ENCODE data around the gene CCL4. TPM values are rescaled to one million over a fixed set of nuclear protein-coding genes. Genes with fewer than 3 reads are reported as not detected.

CCL4 gene
- total RNA-seq, 1 donor from 2014 or later = not detected

DNA sequence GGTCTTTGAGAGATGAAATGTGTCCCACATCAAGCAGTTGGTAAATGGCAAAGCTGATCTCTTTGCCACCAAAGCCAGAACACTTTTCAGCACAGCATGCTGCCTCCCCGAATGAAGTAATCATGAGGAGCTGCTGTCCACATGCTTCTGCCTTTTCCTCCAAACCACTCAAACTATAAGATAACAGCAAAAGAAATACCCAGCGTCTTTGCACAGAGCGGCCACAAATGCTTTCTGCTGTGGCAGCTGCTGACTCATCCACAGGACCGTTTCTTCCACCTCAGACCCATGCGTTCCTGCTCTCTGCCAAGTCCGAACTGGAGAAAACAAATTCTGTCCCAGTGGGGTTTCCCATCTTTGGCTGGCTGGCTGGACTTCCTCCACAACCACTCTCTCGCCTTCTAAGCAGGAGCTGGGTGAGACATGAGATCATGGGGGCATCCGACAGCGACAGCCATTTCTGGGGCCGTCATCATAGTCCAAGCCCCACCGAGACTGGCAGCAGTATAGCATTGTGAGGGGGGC, 45.7 kb downstream of the CCL4 start:
- no peaks in the 10 kb centered on the region for H3K36me3 Mint-ChIP-seq
- no peak for DNase-seq (ENCODE audit: low spot score in 2 of 2, unreplicated experiment in 2 of 2)
- no peaks in the 10 kb centered on the region for H3K9me3 Mint-ChIP-seq
- H3K27ac Mint-ChIP-seq = no peak overlapping the region
- TF ChIP-seq, protein P1, sequence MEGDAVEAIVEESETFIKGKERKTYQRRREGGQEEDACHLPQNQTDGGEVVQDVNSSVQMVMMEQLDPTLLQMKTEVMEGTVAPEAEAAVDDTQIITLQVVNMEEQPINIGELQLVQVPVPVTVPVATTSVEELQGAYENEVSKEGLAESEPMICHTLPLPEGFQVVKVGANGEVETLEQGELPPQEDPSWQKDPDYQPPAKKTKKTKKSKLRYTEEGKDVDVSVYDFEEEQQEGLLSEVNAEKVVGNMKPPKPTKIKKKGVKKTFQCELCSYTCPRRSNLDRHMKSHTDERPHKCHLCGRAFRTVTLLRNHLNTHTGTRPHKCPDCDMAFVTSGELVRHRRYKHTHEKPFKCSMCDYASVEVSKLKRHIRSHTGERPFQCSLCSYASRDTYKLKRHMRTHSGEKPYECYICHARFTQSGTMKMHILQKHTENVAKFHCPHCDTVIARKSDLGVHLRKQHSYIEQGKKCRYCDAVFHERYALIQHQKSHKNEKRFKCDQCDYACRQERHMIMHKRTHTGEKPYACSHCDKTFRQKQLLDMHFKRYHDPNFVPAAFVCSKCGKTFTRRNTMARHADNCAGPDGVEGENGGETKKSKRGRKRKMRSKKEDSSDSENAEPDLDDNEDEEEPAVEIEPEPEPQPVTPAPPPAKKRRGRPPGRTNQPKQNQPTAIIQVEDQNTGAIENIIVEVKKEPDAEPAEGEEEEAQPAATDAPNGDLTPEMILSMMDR (IDR thresholded peaks at IDR 0.05; ENCODE audit: unreplicated experiment) = no peak
- no peaks in the 10 kb centered on the region for H3K4me1 Mint-ChIP-seq
- no peak overlapping the region for H3K4me3 Mint-ChIP-seq
- H3K27me3 Mint-ChIP-seq (ENCODE audit: low read depth) = peaks cover 58% of the 10 kb centered on the region

DNA sequence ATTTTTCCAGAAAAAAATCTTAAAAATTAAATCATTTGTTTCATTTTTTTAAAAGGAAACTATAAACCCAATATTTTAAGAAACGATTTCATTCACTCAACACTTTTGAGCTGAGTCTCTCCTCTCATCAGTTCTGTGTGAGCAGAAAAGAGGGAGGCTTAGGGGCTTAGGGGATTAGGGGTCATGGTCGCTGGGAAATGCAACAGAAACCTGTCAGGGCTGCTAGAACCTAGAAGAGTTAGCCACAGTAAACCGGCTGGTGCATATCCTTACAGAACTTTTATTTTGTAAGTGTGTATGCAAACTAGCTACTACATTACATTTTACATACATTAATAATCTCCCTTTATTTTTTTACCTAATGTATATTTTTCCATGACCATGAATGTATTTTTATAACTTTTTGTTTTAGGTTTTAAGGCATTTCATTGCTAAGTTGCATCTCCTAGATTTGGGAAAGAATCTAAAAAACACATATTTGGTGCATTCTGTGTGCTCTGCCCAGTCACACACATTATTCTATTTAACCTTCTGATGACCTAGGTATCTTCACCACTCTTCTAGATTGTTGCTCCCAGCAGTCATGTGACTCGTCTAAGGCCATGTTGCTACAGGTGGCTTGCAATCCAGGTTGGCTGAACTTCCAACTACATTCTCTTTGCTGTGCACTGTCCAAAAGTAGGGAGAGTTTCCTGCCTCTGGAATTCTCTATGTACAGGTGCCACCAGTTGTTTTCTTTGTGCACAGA, 48.4 kb downstream of the CCL4 start:
- TF ChIP-seq, protein P1 (IDR thresholded peaks at IDR 0.05; ENCODE audit: unreplicated experiment) = no peak
- no peaks in the 10 kb centered on the region for H3K9me3 Mint-ChIP-seq
- H3K4me3 Mint-ChIP-seq = no peak overlapping the region
- H3K36me3 Mint-ChIP-seq = no peaks in the 10 kb centered on the region
- H3K27ac Mint-ChIP-seq = no peak overlapping the region
- H3K4me1 Mint-ChIP-seq = no peaks in the 10 kb centered on the region
- H3K27me3 Mint-ChIP-seq (ENCODE audit: low read depth) = peaks cover 73% of the 10 kb centered on the region
- DNase-seq (ENCODE audit: low spot score in 2 of 2, unreplicated experiment in 2 of 2) = no peak

DNA sequence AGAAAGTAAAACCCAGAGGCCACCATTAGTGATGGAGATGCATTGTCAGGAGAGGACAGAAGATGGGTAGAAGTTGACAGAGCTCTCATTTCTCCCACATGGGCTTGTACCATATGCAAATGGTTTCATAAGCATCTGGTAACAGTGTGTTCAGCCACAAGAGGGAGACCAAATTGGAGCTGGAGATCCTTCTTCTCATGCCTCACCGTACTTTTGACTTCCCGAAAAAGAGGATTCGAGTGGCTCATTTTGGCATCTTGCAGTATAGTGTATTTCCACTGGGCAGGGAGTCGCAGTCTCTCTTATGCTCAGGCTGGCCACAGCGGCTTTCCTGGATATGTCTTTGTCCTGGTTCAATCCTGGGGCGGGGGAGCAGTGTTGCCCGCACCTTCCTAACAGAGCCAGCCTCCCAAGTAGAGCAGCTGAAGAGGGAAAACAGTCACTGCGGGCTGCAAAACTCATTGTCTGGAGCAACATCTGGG, 49.1 kb downstream of the CCL4 start:
- Mint-ChIP-seq H3K27ac (no peak overlapping the region), H3K36me3 (no peaks in the 10 kb centered on the region), H3K9me3 (no peaks in the 10 kb centered on the region), H3K4me3 (no peak overlapping the region), H3K4me1 (no peaks in the 10 kb centered on the region), H3K27me3 (ENCODE audit: low read depth) (peaks cover 71% of the 10 kb centered on the region)
- DNase-seq (ENCODE audit: low spot score in 2 of 2, unreplicated experiment in 2 of 2) = no peak
- TF ChIP-seq, protein P1 (IDR thresholded peaks at IDR 0.05; ENCODE audit: unreplicated experiment) = no peak

DNA sequence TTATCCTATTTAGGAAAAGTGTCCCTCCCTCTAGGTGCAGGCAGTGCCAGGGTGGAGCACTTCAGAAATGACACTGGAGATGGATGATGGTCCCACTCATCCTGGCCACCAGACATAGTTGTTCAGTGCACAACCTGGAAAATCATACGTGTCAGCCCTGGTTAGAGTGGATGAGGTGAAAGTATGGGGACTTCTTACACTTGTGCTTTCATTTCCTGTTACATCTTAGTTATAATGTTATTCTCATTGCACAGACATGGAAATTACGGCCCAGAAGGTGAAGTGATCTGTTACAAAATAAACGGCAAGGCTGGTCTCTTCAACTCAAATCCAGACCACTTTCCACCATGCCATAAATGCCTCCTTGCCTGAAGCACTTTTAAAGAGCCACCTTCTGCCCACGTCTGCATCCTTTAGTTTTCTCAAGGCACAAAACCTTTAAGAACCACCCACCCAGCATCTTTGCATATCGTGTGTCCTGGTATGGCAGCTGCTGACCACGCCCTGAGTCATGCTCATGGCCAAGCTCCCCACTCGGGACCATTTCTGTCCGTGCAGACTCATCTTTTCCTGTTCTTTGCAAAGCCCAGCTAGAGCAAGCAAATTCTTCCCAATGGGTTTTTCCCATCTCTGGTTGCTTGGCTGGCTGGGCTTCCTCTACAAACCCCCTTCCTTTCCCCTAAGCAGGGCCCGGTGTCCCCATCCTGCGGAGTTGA, 50.4 kb downstream of the CCL4 start:
- Mint-ChIP-seq H3K4me3 (no peak overlapping the region), H3K27me3 (ENCODE audit: low read depth) (peaks cover 67% of the 10 kb centered on the region), H3K36me3 (no peaks in the 10 kb centered on the region), H3K9me3 (no peaks in the 10 kb centered on the region), H3K4me1 (no peaks in the 10 kb centered on the region), H3K27ac (no peak overlapping the region)
- TF ChIP-seq, protein P1 (IDR thresholded peaks at IDR 0.05; ENCODE audit: unreplicated experiment) = no peak
- no peak for DNase-seq (ENCODE audit: low spot score in 2 of 2, unreplicated experiment in 2 of 2)

Other genes with a start within 250 kb of the CCL4 start
- not detected in 3 replicates for gene HEATR9, start 234.9 kb upstream of the CCL4 start, total RNA-seq
- not detected in 3 replicates for gene CCL5, start 223.5 kb upstream of the CCL4 start, total RNA-seq
- 2.1 to 3.5 TPM (median 3.4 TPM) in 3 replicates for gene RDM1, start 173.1 kb upstream of the CCL4 start, total RNA-seq
- not detected in 3 replicates for gene LYZL6, start 160.1 kb upstream of the CCL4 start, total RNA-seq
- not detected in 3 replicates for gene CCL16, start 122.3 kb upstream of the CCL4 start, total RNA-seq
- not detected in 3 replicates for gene CCL14, start 117.1 kb upstream of the CCL4 start, total RNA-seq
- not detected in 3 replicates for gene CCL15, start 102.3 kb upstream of the CCL4 start, total RNA-seq
- not detected in 3 replicates for gene CCL23, start 85.9 kb upstream of the CCL4 start, total RNA-seq
- not detected in 3 replicates for gene CCL18, start 39.6 kb upstream of the CCL4 start, total RNA-seq
- not detected in 3 replicates for gene CCL3, start 13.7 kb upstream of the CCL4 start, total RNA-seq
- 27.9 to 28.4 TPM (median 28.2 TPM) in 3 replicates for gene TBC1D3B, start 72.8 kb downstream of the CCL4 start, total RNA-seq
- not detected in 3 replicates for gene CCL3L1, start 92.9 kb downstream of the CCL4 start, total RNA-seq
- gene CCL4L2, start 107.2 kb downstream of the CCL4 start, total RNA-seq = not detected in 3 replicates
- gene TBC1D3I, start 160.7 kb downstream of the CCL4 start, total RNA-seq = 0.60 to 1.3 TPM (median 0.80 TPM) in 3 replicates
- gene TBC1D3G, start 220.1 kb downstream of the CCL4 start, total RNA-seq = not detected in 3 replicates